Stimulated activated CD8-positive, alpha-beta memory T cell treated with anti-CD3 and anti-CD28 coated beads, Interleukin-4, amount 100 ng/mL, for 1 hour (primary cell): ENCODE measurements around the gene GCNT4.

ENCODE experiments used
- DNase-seq, 2 donors: peaks; one replicate each; pipeline ENCODE4 v3.0.0-alpha.2; 2020; ENCODE audit warnings: low read depth in 2 of 2, low spot score in 1 of 2

GCNT4 gene

GRCh38 chr5:75018805-75019587, 33.4 kb downstream of the GCNT4 start:
- DNase-seq, result no peak

DNA sequence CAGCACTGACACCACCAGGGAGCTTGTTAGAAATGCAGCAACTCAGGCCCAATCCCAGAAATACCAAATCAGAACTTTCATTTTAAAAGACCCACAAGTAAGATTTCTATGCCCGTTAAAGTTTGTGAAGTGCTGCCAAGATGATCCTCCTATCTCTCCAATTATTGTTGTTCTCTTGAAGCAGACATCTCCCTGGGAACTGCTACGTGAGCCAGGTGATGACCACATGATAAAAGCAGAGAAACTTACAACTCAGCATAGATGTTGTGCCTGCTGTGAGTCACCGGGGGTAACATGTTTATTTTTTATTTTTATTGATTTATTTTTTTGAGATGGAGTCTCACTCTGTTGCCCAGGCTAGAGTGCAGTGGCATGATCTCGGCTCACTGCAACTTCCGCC, 34.4 kb downstream of the GCNT4 start:
- DNase-seq, result no peak

GRCh38 chr5:75016896-75017295, 35.5 kb downstream of the GCNT4 start:
- DNase-seq, result no peak

DNA sequence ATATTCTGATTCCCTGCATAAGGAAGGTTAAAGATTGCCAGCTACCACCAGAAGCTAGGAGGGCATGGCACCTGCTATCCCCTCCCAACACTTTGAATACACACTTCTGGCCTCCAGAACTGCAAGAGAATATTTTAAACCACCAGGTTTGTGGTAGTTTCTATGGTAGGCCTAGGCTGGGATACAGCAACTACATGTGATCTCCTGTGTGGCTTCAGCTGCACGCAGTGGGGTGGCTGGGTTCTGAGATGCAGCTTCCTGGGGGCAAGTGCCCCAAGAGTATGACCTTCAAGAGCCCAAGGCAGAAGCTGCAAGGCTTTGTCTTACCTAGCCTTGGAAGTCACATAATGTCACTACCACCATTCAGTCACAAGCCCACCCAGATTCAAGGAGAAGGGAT, 39.6 kb downstream of the GCNT4 start:
- DNase-seq, result no peak

- no peak for DNase-seq
Measured at GRCh38 chr5:75010838-75011237, 41.5 kb downstream of the GCNT4 start.

DNA sequence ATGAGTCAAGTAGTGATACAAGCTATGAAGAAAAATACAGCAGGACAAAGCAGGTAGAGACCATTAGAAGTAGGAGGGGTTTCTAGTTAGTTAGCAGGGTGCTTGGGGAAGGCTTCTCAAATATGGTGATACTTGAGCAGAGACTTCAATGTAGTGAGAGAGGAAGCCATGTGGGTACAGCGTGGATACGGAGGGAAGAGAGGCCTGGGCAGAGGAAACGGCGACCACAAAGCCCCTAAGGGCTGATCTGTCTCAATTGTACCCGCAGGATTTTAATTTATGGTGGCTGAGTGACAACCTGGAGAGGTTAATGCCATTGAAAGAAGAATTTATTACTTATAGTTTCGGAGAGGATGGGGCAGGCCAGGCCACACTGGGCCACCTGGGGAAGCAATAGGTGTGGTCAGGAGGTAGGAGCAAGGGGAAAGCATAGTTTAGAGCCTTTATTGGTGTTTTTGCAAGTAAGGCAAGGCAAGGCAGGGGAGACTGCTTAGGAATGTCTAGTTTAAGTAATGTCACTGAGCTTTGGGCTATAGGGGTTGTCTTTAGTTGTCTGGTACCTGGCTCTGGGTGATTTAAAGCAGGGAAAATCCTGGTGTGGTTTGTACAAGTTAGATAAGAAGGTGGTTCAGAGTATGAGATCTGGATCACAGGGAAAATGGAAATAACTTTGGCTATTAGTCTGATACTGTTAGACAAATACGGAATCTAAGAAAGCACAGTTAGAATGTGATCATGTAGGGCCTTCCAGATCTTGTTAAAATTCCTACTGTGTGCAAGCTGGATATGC, 42.6 kb downstream of the GCNT4 start:
- no peak for DNase-seq

DNA sequence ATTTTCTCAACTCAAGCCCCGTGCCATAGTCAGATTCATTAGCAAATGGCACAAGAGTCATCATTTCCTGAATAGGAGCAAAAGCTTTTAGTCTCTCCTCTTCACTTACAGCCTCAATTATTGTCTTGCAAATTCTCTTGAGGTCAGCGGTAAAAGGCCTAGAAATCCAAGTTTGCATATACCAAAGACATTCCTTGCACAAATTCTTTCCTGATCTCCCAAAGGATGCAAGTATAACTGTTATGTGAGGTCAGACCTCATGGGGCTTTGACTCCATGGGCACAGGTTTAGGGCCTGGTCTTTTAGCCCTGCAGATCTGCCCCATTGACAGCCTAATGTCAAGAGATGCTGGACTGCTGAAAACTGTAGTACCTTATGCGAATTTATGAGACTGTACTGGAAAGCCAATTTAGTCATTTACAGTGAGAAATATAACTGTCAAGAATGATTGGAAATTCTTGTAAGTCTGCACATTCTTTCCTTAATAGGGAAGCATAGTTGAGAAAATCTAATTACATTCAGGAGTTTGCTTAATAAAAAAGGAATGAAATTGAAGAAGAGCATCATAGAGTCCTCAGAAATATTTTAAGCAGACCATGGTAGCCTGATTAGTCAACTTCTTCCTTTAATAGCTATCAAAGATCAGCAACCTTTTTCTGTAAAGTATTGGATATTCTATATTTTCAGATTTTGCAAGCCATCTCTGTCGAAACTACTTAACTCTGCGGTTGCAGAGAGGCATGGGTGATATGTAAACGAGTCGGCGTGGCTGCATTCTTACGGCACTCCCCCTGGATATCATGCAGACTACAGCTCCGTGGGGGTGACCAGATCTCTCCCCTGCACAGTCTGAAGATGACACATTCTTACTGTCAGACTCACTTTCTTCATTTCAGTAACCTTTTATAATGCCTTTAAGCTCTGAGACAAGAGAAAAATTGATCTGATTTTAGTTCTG, 45.2 kb downstream of the GCNT4 start:
- no peak for DNase-seq

- no peak for DNase-seq
Measured at GRCh38 chr5:75005561-75005960, 46.8 kb downstream of the GCNT4 start.
